NCI-H1105 (cell line): ENCODE results near the gene CLEC2B.
"Not testable (repeated sequence)": the region's sequence is repeated elsewhere in the genome, so short reads cannot be mapped to it uniquely, and the experiment has no call there.

Source experiments
- DNase-seq: peaks from one replicate; lab custom pipeline; 2025; lab: John Stamatoyannopoulos, UW

The CLEC2B gene

DNA sequence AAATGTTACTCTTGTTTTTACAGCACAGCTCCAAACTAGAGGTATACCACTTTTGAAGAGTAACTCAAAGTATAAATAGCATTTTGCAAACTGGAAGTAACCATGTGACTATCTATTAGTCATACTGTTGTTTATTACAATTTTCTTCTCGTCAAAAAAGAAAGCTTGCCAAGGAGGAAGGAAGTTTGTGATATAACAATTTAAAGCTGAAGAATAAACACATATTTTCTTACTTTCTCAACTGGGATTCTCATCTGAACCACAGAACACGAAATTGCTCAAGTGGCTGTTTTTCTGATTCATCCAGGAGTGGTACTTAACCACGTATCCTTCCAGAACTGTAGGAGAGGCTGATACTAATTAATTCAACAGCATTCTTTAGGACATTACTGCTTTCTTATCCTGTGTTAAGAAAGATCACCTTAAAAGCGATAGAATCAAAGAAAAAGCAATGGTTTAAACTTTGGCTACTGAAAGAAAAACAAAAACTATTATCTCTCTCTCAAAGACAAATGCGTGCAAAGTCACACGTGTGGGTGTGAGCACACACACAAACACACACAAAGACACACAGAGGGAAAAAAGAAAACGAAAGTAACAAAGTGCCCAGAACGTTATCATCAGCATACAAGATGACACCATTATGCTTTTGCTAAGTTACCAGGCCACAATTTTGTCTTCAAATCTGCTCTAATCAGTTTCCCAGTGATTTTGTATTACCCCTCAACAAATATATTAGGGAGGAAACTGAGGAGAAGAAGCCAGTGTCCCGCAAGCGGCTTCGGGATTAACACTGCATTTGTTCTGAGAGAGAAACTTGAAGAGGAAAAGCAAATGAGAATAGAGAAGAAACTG, at the start of gene CLEC2B:
Gene CLEC2B (minus strand): TSS at position 48 of the 855 bp plus-strand sequence.
- no peak for DNase-seq

DNA sequence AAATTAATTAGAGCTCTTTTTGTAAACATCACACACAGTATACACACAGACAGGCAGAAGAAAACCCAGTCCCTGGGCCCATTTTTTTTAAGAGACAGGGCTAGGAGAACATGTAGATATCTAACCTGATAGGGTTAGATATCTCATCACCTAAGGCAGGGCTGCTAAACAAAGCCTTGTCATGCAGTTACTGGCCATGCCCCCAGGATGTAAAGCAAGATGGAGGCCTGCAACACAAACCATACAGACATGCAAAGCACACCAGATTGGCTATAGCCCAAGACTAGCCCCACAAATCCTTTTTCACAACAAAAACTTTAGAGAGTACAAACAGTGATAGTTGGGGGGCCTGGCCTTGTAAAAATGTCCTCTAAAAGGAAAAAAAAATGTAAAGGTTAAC, 42.6 kb upstream of the CLEC2B start:
- DNase-seq, result no peak

DNA sequence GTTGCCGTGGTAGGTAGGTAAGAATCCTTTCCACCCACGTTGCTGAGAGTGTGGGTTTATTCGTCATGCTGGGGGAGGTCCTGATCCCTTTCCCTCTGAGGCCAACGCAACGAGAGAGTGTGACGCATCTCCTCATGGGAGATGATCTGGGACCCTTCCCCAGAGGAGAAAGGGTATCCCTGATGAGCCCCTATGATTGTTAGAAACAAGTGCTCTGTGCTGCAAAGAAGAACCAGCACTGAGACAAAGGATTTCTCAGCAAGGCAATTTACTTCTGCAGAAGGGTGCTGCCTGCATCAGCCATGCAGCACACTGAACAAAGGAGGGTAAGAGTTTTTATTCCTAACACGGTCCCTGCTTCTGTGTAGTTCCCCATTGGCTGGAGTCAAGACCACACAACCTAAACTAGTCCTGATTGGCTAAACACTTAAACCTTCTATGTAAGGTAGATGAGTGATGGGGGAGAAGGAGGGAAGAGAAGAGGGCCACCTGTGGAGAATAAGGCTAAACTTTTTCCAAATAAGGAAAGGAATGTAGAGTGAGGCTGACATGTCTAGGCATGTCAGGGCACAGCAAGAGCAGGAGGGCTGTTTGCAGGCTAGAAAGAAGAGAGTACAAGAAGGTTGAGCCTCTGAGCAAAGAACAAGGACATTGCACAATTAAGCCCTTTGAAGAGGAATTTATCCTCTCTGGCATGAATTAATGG, 41.7 kb upstream of the CLEC2B start:
- no peak for DNase-seq

DNA sequence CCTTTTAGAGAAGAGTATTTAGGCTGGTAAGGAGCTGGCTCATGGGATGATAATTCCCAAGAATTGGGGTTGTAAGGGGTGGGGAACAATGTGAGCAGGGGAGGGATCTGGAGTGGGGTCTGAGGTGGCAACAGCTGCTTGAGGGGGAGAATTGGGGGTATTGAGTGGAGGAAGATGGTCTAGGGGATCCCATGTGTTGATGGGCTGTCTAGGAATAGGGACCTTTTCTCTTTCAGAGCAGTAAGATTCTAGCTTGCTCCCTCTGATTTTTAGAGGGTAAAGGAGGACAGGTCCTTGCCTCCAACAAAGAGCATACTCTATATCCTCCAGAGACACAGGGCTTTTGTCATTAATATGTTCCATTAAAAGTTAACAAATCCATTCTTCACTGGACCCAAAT, 40.6 kb upstream of the CLEC2B start:
- DNase-seq, result no peak

DNA sequence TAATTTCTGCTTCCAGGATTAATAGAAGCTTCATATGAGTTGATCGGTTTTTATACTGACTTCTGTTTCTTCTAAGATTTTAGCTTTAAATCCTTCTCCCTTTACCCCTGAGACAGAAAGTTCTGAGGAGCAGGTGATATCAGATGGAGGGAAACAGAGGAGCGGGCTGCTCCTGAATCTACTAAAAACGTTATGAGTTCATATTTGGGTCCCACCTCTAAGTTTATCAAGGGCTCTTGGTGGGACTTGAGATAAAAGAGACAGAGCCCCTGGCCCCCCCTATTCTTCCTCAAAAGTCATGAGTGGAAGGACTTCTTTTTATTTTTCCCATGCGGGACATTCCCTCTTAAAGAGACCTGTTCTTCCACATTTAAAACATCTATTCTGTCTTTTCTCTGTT, 39.2 kb upstream of the CLEC2B start:
- no peak for DNase-seq

DNA sequence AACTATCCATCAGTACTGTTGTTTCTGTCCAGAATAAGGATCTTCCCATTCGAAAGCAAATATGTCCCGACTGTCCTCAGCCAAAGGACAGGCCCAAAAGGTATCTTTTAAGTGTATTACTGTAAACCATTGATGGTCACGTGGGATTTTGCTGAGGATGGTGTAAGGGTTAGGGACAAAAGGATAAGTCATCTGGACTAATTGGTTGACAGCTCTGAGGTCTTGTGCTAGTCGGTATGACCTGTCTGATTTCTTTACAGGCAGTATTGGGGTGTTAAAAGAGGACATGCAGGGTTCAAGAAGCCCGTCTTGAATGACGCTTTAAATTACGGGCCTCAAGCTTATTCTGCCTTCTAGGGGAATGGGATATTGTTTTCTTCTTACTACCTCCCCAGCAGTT, 38.6 kb upstream of the CLEC2B start:
- no peak for DNase-seq

DNA sequence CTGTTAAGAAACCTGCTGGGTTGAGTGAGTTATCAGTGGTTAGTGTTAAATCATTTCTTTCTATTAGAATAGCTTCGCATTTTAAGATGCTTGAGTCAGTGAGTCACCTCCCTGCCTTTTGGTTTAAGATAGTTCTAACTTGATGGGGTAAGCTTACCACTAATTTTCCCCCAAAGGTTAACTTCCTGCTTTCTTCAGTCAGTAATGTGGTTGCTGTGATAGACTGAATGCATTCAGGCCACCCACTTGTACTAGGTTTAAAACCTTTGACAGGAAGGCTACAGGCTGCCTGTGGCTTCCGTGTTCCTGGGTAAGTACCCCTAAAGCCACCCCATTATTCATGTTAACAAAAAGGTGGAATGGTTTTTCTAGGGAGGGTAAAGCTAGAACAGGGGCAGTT, 37.7 kb upstream of the CLEC2B start:
- DNase-seq, result no peak

DNA sequence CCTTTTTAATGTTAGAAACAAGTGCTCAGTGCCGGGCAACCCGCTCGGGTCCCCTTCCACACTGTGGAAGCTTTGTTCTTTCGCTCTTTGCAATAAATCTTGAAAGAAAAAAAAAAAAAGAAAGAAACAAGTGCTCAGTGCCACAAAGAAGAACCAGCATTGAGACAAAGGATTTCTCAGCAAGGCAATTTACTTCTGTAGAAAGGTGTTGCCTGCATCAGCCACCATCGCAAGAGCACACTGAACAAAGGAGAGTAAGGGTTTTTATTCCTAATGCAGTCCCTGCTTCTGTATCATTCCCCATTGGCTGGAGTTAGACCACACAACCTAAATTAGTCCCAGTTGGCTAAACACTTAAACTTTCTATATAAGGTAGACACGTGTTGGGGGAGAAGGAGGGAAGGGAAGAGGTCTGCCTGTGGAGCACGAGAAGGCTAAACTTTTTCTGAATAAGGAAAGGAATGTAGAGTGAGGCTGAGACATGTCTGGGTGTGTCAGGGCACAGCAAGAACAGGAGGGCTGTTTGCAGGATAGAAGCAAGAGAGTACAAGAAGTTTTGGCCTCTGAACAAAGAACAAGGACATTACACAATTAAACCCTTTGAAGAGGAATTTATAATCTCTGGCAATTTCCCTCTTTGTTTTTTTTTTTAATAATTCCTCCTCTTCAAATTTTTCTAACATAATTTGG, 33.5 kb upstream of the CLEC2B start:
- no peak for DNase-seq

DNA sequence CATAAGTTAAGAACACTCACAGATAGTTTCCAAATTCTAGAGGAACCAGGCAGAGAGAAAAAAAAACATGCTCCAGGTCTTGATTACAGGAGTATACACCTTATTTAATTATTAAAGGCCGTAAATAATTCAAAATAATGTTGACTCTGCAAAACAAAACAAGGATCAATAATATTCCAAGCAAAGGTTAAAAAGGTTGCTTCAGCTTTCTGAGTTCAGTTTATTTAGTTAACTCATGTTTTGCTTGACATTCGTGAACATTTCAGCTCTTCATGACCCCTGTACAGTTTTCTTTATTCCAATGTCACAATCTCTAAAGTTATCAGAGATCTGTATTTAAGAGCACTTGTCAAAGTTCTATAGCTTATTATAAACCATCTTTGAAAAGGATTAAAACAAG, 31.8 kb upstream of the CLEC2B start:
- no peak for DNase-seq

DNA sequence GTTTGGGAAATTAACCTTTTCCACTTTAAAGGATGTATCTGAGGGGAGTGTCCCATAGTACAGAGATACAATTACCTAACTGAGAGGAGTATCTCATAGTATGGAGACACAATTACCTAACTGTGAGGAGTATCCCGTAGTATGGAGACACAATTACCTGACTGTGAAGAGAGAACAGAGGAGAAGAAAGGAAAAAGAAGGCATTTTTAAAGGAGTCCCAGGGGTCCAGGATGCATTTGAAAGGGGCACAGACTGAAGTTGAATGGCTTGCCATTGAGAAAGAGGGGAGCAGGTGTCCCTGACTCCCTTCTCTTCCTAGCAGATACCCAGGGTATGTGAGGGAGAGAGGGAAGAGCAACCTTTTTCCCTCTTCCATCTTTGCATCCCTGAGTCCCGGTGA, 30.1 kb upstream of the CLEC2B start:
- DNase-seq, result no peak

DNA sequence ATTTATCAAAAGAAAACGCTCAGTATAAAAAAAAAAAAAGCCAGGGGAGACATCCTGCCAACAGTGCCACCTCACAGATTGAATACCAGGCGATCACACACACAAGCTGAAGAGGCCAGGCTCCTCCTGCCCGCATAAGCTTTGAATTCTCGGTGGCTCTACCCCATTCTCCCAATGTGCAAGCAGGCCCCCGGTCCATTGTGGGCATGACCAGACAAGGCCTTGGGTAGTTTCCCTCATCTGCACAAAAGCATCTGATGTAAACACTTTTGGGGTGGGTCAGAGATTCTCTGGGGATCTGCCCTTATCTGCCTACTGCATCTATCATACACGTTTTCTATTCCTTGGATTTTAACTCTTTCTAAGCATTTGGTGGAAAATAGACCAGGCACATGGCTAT, 28.4 kb upstream of the CLEC2B start:
- DNase-seq, result no peak

DNA sequence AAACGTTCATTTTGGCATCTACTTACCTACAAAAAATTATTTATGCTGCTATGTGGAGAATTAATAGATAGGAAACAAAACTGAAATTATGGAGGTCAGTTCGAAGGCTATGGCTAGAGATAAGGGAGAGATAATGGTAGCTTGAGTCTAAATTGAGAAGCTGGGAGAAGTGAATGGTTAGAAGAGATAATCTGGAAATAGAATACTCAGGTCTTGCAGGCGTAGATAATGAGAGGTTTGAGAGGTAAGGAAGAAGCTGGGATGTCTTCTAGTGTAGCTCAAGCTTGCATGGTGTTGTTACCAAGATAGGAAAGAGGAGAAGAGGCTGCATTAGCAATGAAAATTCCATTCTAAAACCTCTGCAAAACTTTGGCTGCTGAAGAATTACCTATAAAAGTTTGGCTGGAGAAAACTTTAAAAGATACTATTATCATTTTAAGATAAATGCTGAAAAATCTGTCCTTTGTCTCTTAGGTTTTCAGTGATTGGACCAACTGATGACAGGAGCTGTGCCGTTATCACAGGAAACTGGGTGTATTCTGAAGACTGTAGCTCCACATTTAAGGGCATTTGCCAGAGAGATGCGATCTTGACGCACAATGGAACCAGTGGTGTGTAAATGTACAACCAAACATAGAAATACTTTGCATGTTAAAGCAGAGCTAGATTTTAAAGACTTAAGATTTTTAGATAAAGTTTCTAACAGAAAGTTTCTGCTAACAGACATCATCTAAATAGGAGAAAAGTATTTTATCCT, 26.2 kb upstream of the CLEC2B start:
- DNase-seq, result no peak

DNA sequence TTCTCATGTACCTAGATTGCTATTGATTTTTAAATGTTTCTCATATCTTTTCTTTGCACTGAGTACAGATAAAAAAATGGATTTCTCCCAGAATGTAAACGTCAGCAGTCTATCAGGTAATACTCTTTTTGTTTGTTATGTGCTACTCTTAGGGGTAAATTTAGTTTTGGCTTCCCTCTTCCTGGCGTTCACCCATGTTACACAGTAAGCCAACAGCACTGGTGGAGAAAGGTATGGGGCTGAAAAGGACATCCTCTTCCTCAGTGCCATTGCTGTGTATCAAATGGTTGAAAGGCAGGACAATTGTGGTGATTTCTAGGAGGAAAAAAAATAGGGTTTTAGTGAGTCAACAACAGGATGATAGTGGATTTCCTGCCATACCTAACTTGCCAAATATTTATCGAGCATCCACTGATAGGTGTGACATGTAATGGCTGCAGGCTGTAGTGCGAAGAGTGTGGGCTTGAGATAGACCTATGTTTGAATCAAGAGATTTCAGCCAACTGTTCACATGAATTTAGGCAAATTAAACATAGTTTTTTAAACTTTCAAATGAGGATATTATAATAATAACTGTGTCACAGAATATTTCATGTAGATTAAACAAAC, 19.6 kb upstream of the CLEC2B start:
- DNase-seq, result no peak

DNA sequence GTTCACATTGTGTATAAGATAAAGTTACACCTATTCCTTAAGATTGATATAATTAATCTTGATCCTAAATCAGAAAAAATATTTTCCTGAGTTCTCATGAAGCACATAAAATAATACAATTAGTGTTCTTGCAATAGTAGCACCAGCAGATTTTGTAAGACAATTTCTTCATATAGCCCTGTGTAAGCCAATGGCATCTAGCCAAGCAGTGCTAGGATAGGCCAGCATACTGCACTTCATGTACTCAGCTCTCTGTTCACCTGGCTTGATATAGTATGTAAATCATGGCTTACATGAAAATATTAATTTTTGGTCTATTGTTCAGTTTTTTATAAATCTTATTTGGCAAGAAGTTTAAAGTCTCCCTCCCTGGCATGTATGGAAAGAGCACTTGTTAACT, 14.0 kb upstream of the CLEC2B start:
- DNase-seq, result peak; percentile 45

DNA sequence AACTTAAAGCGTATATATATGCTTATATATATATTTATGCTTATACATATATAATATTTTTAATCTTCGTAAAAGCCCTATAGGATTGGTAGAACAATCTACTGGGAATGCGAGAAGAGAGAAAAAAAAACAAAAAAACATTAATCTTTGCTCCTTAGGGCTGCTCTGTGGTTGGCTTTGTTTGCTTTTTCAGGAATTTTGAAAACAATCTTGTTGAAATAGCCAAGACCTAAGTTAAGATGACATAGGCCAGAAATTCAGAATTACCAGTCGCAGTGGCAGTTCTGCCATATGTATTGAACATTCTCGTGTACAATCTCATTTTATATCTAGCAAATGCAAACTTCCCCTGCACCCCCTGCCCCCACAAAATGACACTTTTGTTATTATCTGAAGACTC, 12.8 kb upstream of the CLEC2B start:
- no peak for DNase-seq

DNA sequence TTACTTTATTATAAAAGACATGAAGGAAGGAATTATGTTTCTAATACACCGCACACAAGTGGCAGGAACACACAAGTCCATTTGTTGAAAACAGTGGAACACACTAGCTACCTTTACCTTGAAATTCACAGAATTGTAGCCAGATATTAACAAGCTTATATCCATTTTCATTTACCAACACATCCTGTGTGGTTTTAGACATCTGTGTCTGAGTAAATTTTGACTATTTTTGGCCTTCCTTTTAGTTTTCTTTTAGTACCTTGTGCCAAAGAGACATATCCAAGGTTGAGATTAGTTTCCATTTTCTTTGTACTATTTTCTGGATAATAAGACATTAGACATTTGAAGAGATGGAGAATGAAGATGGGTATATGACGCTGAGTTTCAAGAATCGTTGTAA, 12.1 kb upstream of the CLEC2B start, which contains the start of gene KLRF2:
Gene KLRF2 (plus strand): TSS at position 244 of the 400 bp plus-strand sequence. CDS start 107 bp downstream, at position 351.
- no peak for DNase-seq

DNA sequence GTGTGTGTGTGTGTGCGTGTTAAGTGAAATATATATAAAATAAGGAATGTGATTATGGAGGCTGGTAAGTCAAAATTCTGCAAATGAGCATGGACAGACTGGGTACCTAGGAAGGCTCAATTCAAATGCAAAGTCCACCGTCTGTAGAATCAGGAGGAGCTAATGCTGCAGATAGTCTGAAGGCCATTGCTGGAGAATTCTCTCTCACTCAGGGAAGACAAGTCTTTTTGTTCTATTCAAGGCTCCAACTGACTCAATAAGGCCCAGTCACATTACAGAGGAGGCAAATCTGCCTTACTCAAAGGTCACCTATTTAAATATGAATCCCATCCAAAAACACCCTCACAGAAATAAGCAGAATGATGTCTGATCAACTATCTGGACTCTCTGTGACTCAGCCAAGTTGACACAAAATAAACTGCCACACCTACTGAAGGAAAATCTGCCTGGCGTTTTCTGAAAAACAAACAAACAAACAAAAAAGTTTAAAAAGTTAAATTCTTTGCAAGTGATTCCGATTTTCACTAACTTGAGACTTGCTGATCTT, 11.5 kb upstream of the CLEC2B start:
- no peak for DNase-seq

DNA sequence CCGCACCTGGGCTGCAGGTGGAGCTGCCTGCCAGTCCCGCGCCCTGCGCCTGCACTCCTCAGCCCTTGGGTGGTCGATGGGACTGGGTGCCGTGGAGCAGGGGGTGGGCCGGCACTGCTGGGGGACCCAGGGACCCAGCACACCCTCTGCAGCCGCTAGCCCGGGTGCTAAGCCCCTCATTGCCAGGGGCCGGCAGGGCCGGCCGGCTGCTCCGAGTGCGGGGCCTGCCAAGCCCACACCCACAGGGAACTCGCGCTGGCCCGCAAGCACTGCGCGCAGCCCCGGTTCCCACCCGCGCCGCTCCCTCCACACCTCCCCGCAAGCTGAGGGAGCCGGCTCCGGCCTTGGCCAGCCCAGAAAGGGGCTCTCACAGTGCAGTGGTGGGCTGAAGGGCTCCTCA, 7.0 kb upstream of the CLEC2B start:
- DNase-seq, result not testable (repeated sequence)

DNA sequence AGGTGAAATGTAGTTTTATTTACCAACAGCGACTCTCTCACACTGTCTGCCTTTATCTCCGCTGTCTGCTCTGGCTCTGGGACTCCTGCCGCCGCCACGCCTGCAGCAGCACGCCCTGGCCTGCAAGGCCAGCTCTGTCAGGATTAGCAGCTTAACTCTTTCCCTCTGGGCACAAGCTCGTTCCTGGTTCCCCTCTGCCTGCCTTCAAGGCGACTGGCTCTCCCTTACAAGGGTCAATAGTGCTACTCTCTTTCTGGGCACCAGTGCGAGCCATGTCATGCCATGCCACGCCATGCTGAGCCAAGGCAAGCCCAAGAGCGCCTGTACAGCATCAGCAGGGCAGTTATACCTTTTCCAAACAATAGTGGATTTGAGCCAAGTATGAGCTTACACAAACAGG, 3.6 kb upstream of the CLEC2B start:
- peak; percentile 38 for DNase-seq

DNA sequence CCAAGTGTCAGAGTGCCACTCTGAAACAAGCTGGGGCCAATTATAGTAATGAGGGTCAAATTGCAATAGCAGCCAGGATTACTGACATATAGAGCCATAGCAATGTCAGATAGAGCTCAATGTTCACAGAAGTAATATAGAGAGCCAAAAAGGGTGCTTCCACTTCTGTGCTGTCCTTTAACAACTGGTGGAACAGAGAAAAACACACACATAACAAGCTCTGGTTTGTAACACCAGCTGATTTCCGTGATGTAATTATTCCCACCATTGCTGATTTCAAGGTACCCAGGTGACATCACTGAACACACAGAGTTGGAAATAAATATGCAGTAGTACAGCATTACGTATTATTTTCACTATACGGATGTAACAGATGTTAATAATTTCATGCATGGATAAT, 3.0 kb upstream of the CLEC2B start:
- DNase-seq, result peak; percentile 4

DNA sequence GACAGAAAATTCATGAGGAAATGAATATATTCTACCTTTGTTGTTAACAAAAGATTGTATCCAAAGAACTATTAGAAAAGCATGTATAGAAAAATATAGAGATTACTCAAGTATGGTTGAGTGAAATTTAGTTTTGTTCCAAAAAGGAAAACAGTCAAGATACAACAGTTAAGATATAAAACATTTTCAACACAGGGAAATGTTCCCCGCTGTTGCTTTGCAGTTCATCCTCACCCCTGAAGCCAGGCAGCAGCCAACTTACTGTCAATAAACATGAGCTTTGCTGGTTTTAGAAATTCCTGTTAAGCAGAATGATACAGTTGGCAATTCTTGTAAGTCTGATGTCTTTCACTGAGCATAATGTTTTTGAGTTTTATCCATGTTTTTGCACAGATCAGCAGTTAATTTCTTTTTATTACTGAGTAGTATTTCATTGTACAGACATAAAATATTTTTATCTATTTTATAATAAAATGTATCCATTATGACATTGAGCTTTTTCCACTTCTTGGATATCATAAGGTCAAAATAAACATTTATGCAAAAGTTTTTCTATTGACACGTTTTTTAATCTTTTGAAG, 1.2 kb upstream of the CLEC2B start:
- DNase-seq, result no peak
